Endothelial cell of umbilical vein (primary cell): ENCODE data around the gene PTGER4. TPM values are rescaled to one million over a fixed set of nuclear protein-coding genes. Genes with fewer than 3 reads are reported as not detected.
"Not testable (repeated sequence)": the region's sequence is repeated elsewhere in the genome, so short reads cannot be mapped to it uniquely, and the experiment has no call there.

Source experiments
- BruUV-seq: library from RNA; stranded (reverse); fragments of 400-500 nt; replicated peaks from 2 replicates; lab custom pipeline; 2021; lab: Mats Ljungman, UMichigan
- CTCF ChIA-PET: fragments of 300-600, 350-600 bp; sonication (Branson Sonifier 250); formaldehyde crosslinking; loops from one replicate; lab custom pipeline; 2021; ENCODE audit warnings: antibody characterized with exemption, inconsistent platforms; lab: Charles Lee
- POLR2A ChIA-PET: fragments of 300-600, 350-600 bp; sonication (Branson Sonifier 250); formaldehyde crosslinking; loops from one replicate; lab custom pipeline; 2021; ENCODE audit warnings: antibody characterized with exemption, inconsistent platforms; lab: Charles Lee
- DNase-seq: peaks from one replicate; pipeline ENCODE4 v3.0.0-alpha.2; 2011; ENCODE audit warnings: low read depth, low spot score
- FAIRE-seq: peaks from 2 replicates; lab custom pipeline; 2011; peaks lifted over from hg19 to GRCh38; lab: Jason Lieb, UNC
- H2AFZ ChIP-seq: 2 replicates; pipeline ENCODE4 v1.6.0; 2012; ENCODE audit warnings: low read depth, low read length, control low read depth, inconsistent platforms
- H3K27ac ChIP-seq: 2 replicates; pipeline ENCODE4 v1.5.1; 2011; ENCODE audit warnings: low read depth, mild to moderate bottlenecking, control low read depth, low read length, moderate library complexity; ENCODE audit not compliant: insufficient read depth
- H3K27me3 ChIP-seq, 2 experiments: 2 replicates each; pipeline versions ENCODE4 v1.6.0 to v1.6.1; 2011; ENCODE audit warnings: low read length in 2 of 2, mixed read lengths in 1 of 2; ENCODE audit not compliant: control insufficient read depth in 2 of 2, insufficient read depth in 2 of 2
- H3K36me3 ChIP-seq, 2 experiments: 2 replicates in 1 of 2; 3 replicates in 1 of 2; pipeline ENCODE4 v1.5.1; 2011; ENCODE audit warnings: low read length in 2 of 2, mild to moderate bottlenecking in 1 of 2, moderate library complexity in 1 of 2; ENCODE audit not compliant: control insufficient read depth in 2 of 2, insufficient read depth in 2 of 2; ENCODE audit errors: extremely low read depth in 1 of 2
- H3K4me1 ChIP-seq: 3 replicates; pipeline ENCODE4 v1.5.1; 2011; ENCODE audit warnings: mild to moderate bottlenecking, low read length; ENCODE audit not compliant: control insufficient read depth, insufficient read depth; ENCODE audit errors: extremely low read depth
- H3K4me2 ChIP-seq: 2 replicates; pipeline ENCODE4 v1.6.1; 2011; ENCODE audit warnings: low read length, control low read depth, mixed read lengths; ENCODE audit not compliant: insufficient read depth
- H3K4me3 ChIP-seq, 3 experiments: fragments of 200-600 bp in 1 of 3; sonication (generic), shearing (Covaris generic) in 1 of 3; replicated peaks in 1 of 3; 2 replicates each; pipeline ENCODE4 v1.5.1; 2011 to 2016; ENCODE audit warnings: control low read depth in 3 of 3, low read length in 3 of 3, mild to moderate bottlenecking in 2 of 3, inconsistent platforms in 1 of 3, low read depth in 1 of 3, moderate library complexity in 1 of 3; ENCODE audit not compliant: insufficient read depth in 1 of 3
- H3K79me2 ChIP-seq: 2 replicates; pipeline ENCODE4 v1.6.0; 2012; ENCODE audit warnings: low read length, inconsistent platforms; ENCODE audit not compliant: control insufficient read depth, insufficient read depth
- H3K9ac ChIP-seq: replicated peaks from 2 replicates; pipeline ENCODE3; 2011; ENCODE audit warnings: low read length, control low read depth; ENCODE audit not compliant: insufficient read depth; ENCODE audit errors: extremely low read depth
- H3K9me1 ChIP-seq: replicated peaks from 3 replicates; pipeline ENCODE4 v1.6.0; 2011; ENCODE audit warnings: mild to moderate bottlenecking, low read length; ENCODE audit not compliant: control insufficient read depth, insufficient read depth; ENCODE audit errors: extremely low read depth
- H3K9me3 ChIP-seq: replicated peaks from 2 replicates; pipeline ENCODE4 v1.5.1; 2012; ENCODE audit warnings: low read length, inconsistent platforms; ENCODE audit not compliant: control insufficient read depth, insufficient read depth
- H4K20me1 ChIP-seq: replicated peaks from 2 replicates; pipeline ENCODE3; 2011; ENCODE audit warnings: mild to moderate bottlenecking, low read length; ENCODE audit not compliant: control insufficient read depth, insufficient read depth; ENCODE audit errors: extremely low read depth
- dilution Hi-C: fragments of 300-500 bp; cut with MboI; formaldehyde crosslinking; loops from one replicate; pipeline ENCODE4 v1.15.0; 2019; ENCODE audit warnings: low sequenced_read_pairs; ENCODE audit not compliant: extremely low pct_ligation_motif_present
- intact Hi-C: fragments of 100-400 bp; cut with micrococcal nuclease; formaldehyde crosslinking; loops from one replicate; pipeline ENCODE4 v1.10.0; 2022
- polyA plus RNA-seq, 4 experiments: library from polyadenylated mRNA; depleted of rRNA in 3 of 4; stranded (reverse) in 3 of 4; unstranded in 1 of 4; fragments of >200 nt; gene quantifications; 2 replicates each; pipeline versions ENCODE4 v1.2.1 to v1.2.3, GENCODE V29; 2011 to 2012; ENCODE audit warnings: missing spikeins in 1 of 4
- total RNA-seq: library from RNA; stranded (reverse); gene quantifications from 2 replicates; pipeline ENCODE4 v1.2.3, GENCODE V29; 2021

Gene PTGER4
- total and polyA plus RNA-seq, 2 donors (not counting 3 experiments of a cell fraction or from before 2014, with no cell fraction given) = 23.6 to 37.4 TPM

- H3K79me2 ChIP-seq, intact Hi-C loops, FAIRE-seq, dilution Hi-C loops, H3K9me1 ChIP-seq, DNase-seq, H3K9me3 ChIP-seq, H3K4me1 ChIP-seq, H3K9ac ChIP-seq, BruUV-seq, H3K27ac ChIP-seq, H4K20me1 ChIP-seq, CTCF ChIA-PET, H3K36me3 ChIP-seq, H2AFZ ChIP-seq, H3K27me3 ChIP-seq, H3K4me3 ChIP-seq, H3K4me2 ChIP-seq: not testable (repeated sequence)
- POLR2A ChIA-PET = interaction anchor here (0.6 kb wide), 1 partner anchor 18 kb away, joined by 3 read pairs; no protein-coding TSS in a partner anchor
Measured at GRCh38 chr5:40702027-40702426, 22.3 kb downstream of the PTGER4 start.

- POLR2A ChIA-PET = not testable (repeated sequence)
Measured at GRCh38 chr5:40705484-40705883, 25.8 kb downstream of the PTGER4 start.

GRCh38 chr5:40710575-40710974, 30.9 kb downstream of the PTGER4 start:
- CTCF ChIA-PET, H3K9me1 ChIP-seq, H3K4me2 ChIP-seq, dilution Hi-C loops, intact Hi-C loops, DNase-seq, H3K27ac ChIP-seq, H2AFZ ChIP-seq, FAIRE-seq, H3K9me3 ChIP-seq, H3K79me2 ChIP-seq, H3K9ac ChIP-seq, H3K4me3 ChIP-seq, POLR2A ChIA-PET, H3K27me3 ChIP-seq, H3K4me1 ChIP-seq, H3K36me3 ChIP-seq, BruUV-seq, H4K20me1 ChIP-seq: not testable (repeated sequence)

More at GRCh38 chr5:40705484-40705883, 25.8 kb downstream of the PTGER4 start:
- H3K4me2 ChIP-seq, BruUV-seq, H3K9ac ChIP-seq, H3K4me3 ChIP-seq, H3K27ac ChIP-seq, H3K36me3 ChIP-seq, FAIRE-seq, H3K9me3 ChIP-seq, dilution Hi-C loops, H3K9me1 ChIP-seq, intact Hi-C loops, H2AFZ ChIP-seq, H4K20me1 ChIP-seq, H3K79me2 ChIP-seq, H3K27me3 ChIP-seq, DNase-seq, H3K4me1 ChIP-seq: not testable (repeated sequence)
- CTCF ChIA-PET = interaction anchor here (1.0 kb wide), 1 partner anchor 14 kb away, joined by 3 read pairs; no protein-coding TSS in a partner anchor
